ENCODE results near the gene ELL.

ELL gene

GRCh38 chr19:18487576-18488402 lies 34.1 kb downstream of the ELL start:
- DNase-seq, result no peak

GRCh38 chr19:18486746-18487145 lies 35.1 kb downstream of the ELL start:
- DNase-seq, result no peak

- DNase-seq, result no peak
Observed at GRCh38 chr19:18484992-18485391, 36.9 kb downstream of the ELL start.

- DNase-seq, result no peak
Observed at GRCh38 chr19:18483119-18483890, 38.6 kb downstream of the ELL start.

GRCh38 chr19:18481505-18482222 lies 40.2 kb downstream of the ELL start:
- no peak for DNase-seq

- DNase-seq, result no peak
Observed at GRCh38 chr19:18480006-18480691, 41.7 kb downstream of the ELL start.

GRCh38 chr19:18478545-18479311 lies 43.1 kb downstream of the ELL start:
- peak; percentile 88 for DNase-seq

GRCh38 chr19:18477974-18478373 lies 43.9 kb downstream of the ELL start:
- DNase-seq, result no peak

GRCh38 chr19:18477042-18477779 lies 44.7 kb downstream of the ELL start:
- DNase-seq, result no peak

GRCh38 chr19:18476507-18477041 lies 45.3 kb downstream of the ELL start:
- DNase-seq, result no peak

GRCh38 chr19:18475762-18476331 lies 46.0 kb downstream of the ELL start:
- DNase-seq, result no peak

- DNase-seq, result no peak
Observed at GRCh38 chr19:18475004-18475453, 46.8 kb downstream of the ELL start.

- no peak for DNase-seq
Observed at GRCh38 chr19:18474366-18474887, 47.4 kb downstream of the ELL start.

- no peak for DNase-seq
Observed at GRCh38 chr19:18473706-18474087, 48.2 kb downstream of the ELL start.

- DNase-seq, result no peak
Observed at GRCh38 chr19:18473003-18473705, 48.7 kb downstream of the ELL start.

- DNase-seq, result no peak
Observed at GRCh38 chr19:18470787-18471186, 51.1 kb downstream of the ELL start.

GRCh38 chr19:18469069-18469846 lies 52.6 kb downstream of the ELL start:
- DNase-seq, result no peak

GRCh38 chr19:18468517-18468916 lies 53.4 kb downstream of the ELL start:
- no peak for DNase-seq

GRCh38 chr19:18467978-18468377 lies 53.9 kb downstream of the ELL start:
- no peak for DNase-seq

Measured in NCI-H226 (cell line).